HepG2 (cell line): ENCODE results near the gene CDH23. TPM values are rescaled to one million over a fixed set of nuclear protein-coding genes. Genes with fewer than 3 reads are reported as not detected.
A peak's percentile ranks its signal among the peaks of the same experiment; 100 is the strongest.

Source experiments
- AGO2 ChIP-seq: fragments of 200-400 bp; formaldehyde crosslinking; optimal IDR thresholded peaks from 2 replicates; pipeline ENCODE3; 2017; ENCODE audit warnings: mild to moderate bottlenecking, low read depth, low read length, moderate library complexity
- AKAP8 ChIP-seq: sonication (generic); formaldehyde crosslinking; IDR thresholded peaks from 2 replicates; pipeline ENCODE4 v1.5.1; 2020; ENCODE audit warnings: mild to moderate bottlenecking, missing genetic modification reagents
- BORCS8-MEF2B ChIP-seq: sonication (generic); formaldehyde crosslinking; IDR thresholded peaks from 2 replicates; pipeline ENCODE4 v1.8.0; 2022; ENCODE audit warnings: mild to moderate bottlenecking, missing genetic modification reagents
- CEBPG ChIP-seq: IDR thresholded peaks from 2 replicates; pipeline ENCODE4 v1.6.1; 2016
- KAT8 ChIP-seq: IDR thresholded peaks from 2 replicates; pipeline ENCODE4 v1.6.1; 2016; ENCODE audit warnings: missing genetic modification reagents, missing compliant biosample characterization
- MBNL3 ChIP-seq: fragments of 250-450 bp; sonication (Bioruptor Pico); conservative IDR thresholded peaks from 2 replicates; pipeline ENCODE4 v1.8.0; 2022; ENCODE audit warnings: mild to moderate bottlenecking, inconsistent platforms
- MED1 ChIP-seq: sonication (generic); formaldehyde crosslinking; IDR thresholded peaks from 2 replicates; pipeline ENCODE4 v1.4.0; 2020; ENCODE audit warnings: missing genetic modification reagents
- NCOA5 ChIP-seq: sonication (generic); formaldehyde crosslinking; IDR thresholded peaks from 2 replicates; pipeline ENCODE4 v1.4.0; 2020; ENCODE audit warnings: missing genetic modification reagents
- RXRB ChIP-seq: IDR thresholded peaks from 2 replicates; pipeline ENCODE4 v1.6.1; 2016; ENCODE audit warnings: borderline replicate concordance, missing genetic modification reagents, missing compliant biosample characterization
- SMARCE1 ChIP-seq: fragments of 450-650 bp; IDR thresholded peaks from 2 replicates; pipeline ENCODE4 v1.6.1; 2017; ENCODE audit warnings: borderline replicate concordance
- TARDBP ChIP-seq: sonication (generic); formaldehyde crosslinking; IDR thresholded peaks from 2 replicates; pipeline ENCODE4 v1.8.0; 2022; ENCODE audit warnings: mild to moderate bottlenecking, missing genetic modification reagents
- ZNF121 ChIP-seq: sonication (generic); formaldehyde crosslinking; IDR thresholded peaks from 2 replicates; pipeline ENCODE4 v1.5.0; 2020; ENCODE audit warnings: mild to moderate bottlenecking, missing genetic modification reagents
- ZNF546 ChIP-seq: sonication (generic); formaldehyde crosslinking; conservative IDR thresholded peaks from 2 replicates; pipeline ENCODE4 v1.8.1; 2023; ENCODE audit warnings: mild to moderate bottlenecking, missing genetic modification reagents
- ZNF749 ChIP-seq: sonication (generic); formaldehyde crosslinking; IDR thresholded peaks from 2 replicates; pipeline ENCODE4 v1.8.0; 2022; ENCODE audit warnings: mild to moderate bottlenecking, missing genetic modification reagents, moderate library complexity, borderline replicate concordance
- ZNF768 ChIP-seq: sonication (generic); formaldehyde crosslinking; IDR thresholded peaks from 2 replicates; pipeline ENCODE4 v1.4.0; 2020; ENCODE audit warnings: missing genetic modification reagents
- ZNF780A ChIP-seq: sonication (generic); formaldehyde crosslinking; IDR thresholded peaks from 2 replicates; pipeline ENCODE4 v1.8.0; 2022; ENCODE audit warnings: mild to moderate bottlenecking, missing genetic modification reagents, moderate library complexity
- polyA plus RNA-seq, 8 experiments: library from polyadenylated mRNA; depleted of rRNA in 3 of 8; stranded (reverse) in 7 of 8; unstranded in 1 of 8; fragments of >200 nt; fragmentation: Illumina TruSeq in 4 of 8; extraction: Trizol in 4 of 8; gene quantifications; 2 replicates each; pipeline versions ENCODE4 v1.2.1 to v1.2.3, GENCODE V29; 2011 to 2016; ENCODE audit warnings: low read depth in 4 of 8, missing spikeins in 1 of 8, mixed read lengths in 1 of 8; ENCODE audit not compliant: insufficient read depth in 1 of 8
- total RNA-seq, 5 experiments: library from RNA; depleted of rRNA; stranded (reverse); fragments of >200 nt; fragmentation: Illumina TruSeq; extraction: Trizol; gene quantifications; 2 replicates each; pipeline ENCODE4 v1.2.3, GENCODE V29; 2016; ENCODE audit warnings: low read depth in 1 of 5
- TF ChIP-seq, protein P1 (sequence below): sonication (generic); formaldehyde crosslinking; IDR thresholded peaks from 2 replicates; pipeline ENCODE4 v1.4.0; 2020; ENCODE audit warnings: missing genetic modification reagents, mild to moderate bottlenecking, borderline replicate concordance
- TF ChIP-seq, protein P2 (sequence below): sonication (generic); formaldehyde crosslinking; IDR thresholded peaks from 2 replicates; pipeline ENCODE4 v1.4.0; 2020; ENCODE audit warnings: missing genetic modification reagents, low read depth, mild to moderate bottlenecking, borderline replicate concordance
- TF ChIP-seq, protein P3 (sequence below), 2 experiments: sonication (generic) in 1 of 2; formaldehyde crosslinking in 1 of 2; IDR thresholded peaks; 2 replicates each; pipeline versions ENCODE4 v1.5.1 to v1.6.1; 2011 to 2020; ENCODE audit warnings: borderline replicate concordance in 1 of 2, low read depth in 1 of 2, low read length in 1 of 2, mild to moderate bottlenecking in 1 of 2, missing genetic modification reagents in 1 of 2, moderate library complexity in 1 of 2
- TF ChIP-seq, protein P4 (sequence below): sonication (generic); formaldehyde crosslinking; IDR thresholded peaks from 2 replicates; pipeline ENCODE4 v1.4.0; 2020; ENCODE audit warnings: missing genetic modification reagents
- TF ChIP-seq, protein P5 (sequence below): sonication (generic); formaldehyde crosslinking; IDR thresholded peaks from 2 replicates; pipeline ENCODE4 v1.5.0; 2020; ENCODE audit warnings: missing genetic modification reagents

The CDH23 gene
- total and polyA plus RNA-seq, 2 of the 13 experiments (the other 11 are each of a cell fraction or from before 2014, with no cell fraction given): 0.13 TPM; not detected in 1

DNA sequence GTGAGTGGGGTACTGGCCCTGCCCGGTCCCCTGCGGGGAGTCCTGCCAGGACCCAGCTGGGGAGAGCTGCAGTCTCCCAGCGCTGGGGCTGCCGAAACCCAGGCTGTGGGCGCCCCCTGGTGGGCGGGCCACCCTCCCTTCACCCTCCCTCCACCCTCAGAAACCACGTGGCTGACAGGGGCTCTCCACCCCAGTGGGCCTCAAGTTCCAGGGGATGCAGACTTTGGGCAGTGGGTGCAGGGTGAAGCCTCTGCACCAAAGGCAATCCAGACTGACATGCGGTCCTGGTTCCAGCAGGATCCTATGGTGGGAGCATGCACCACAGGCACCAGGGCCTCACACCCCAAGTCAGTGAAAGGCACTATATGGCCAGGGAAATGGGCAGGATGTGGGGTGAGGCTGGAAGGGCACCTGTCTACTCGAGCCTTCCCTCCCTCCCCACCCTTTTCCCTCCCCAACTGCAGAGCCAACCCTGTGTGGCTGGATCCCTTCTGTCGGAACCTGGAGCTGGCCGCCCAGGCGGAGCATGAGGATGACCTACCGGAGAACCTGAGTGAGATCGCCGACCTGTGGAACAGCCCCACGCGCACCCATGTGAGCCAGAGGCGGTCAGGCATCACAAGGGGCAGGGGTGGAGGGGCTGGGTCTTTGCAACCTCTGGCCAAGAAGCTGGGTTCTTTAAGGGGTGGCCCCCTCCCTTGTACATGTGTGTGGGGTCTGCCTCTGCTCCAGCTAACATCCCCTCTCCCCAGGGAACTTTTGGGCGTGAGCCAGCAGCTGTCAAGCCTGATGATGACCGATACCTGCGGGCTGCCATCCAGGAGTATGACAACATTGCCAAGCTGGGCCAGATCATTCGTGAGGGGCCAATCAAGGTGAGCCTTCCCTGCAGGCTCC lies 415.5 kb downstream of the CDH23 start (continued):
- TF ChIP-seq, protein P1, sequence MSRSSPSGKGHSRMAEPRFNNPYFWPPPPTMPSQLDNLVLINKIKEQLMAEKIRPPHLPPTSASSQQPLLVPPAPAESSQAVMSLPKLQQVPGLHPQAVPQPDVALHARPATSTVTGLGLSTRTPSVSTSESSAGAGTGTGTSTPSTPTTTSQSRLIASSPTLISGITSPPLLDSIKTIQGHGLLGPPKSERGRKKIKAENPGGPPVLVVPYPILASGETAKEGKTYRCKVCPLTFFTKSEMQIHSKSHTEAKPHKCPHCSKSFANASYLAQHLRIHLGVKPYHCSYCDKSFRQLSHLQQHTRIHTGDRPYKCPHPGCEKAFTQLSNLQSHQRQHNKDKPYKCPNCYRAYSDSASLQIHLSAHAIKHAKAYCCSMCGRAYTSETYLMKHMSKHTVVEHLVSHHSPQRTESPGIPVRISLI: no peak
- TF ChIP-seq AKAP8 (peak; percentile 67; the same call in 1 of the 2 replicates), CEBPG (CRISPR knock-in tag) (no peak), ZNF780A (CRISPR knock-in tag) (no peak), AGO2 (peak; percentile 80), MBNL3 (CRISPR knock-in tag) (no peak), SMARCE1 (no peak), BORCS8-MEF2B (CRISPR knock-in tag) (0 out of 2 replicates have a peak, but pooled peaks have one; percentile 58), ZNF749 (CRISPR knock-in tag) (no peak), TARDBP (CRISPR knock-in tag) (0 out of 2 replicates have a peak, but pooled peaks have one; percentile 24), KAT8 (CRISPR knock-in tag) (no peak), ZNF121 (CRISPR knock-in tag) (no peak), ZNF768 (CRISPR knock-in tag) (peak; percentile 40; the same call in 1 of the 2 replicates), RXRB (CRISPR knock-in tag) (no peak), ZNF546 (CRISPR knock-in tag) (no peak), MED1 (no peak), NCOA5 (CRISPR knock-in tag) (no peak)
- TF ChIP-seq, protein P2, sequence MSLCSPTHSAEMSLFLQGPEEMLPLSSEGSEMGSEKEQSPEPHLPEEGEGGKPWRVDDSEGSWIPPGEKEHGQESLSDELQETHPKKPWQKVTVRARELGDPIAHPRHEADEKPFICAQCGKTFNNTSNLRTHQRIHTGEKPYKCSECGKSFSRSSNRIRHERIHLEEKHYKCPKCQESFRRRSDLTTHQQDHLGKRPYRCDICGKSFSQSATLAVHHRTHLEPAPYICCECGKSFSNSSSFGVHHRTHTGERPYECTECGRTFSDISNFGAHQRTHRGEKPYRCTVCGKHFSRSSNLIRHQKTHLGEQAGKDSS (CRISPR knock-in tag): 0 out of 2 replicates have a peak, but pooled peaks have one; percentile 45
- TF ChIP-seq, protein P3, sequence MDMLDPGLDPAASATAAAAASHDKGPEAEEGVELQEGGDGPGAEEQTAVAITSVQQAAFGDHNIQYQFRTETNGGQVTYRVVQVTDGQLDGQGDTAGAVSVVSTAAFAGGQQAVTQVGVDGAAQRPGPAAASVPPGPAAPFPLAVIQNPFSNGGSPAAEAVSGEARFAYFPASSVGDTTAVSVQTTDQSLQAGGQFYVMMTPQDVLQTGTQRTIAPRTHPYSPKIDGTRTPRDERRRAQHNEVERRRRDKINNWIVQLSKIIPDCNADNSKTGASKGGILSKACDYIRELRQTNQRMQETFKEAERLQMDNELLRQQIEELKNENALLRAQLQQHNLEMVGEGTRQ (IDR thresholded peaks at IDR 0.05; ENCODE audit: low read depth, low read length): no peak
- TF ChIP-seq, protein P3 (CRISPR knock-in tag; IDR thresholded peaks at IDR 0.05; ENCODE audit: borderline replicate concordance): peak; percentile 44; the same call in 1 of the 2 replicates
- TF ChIP-seq, protein P4, sequence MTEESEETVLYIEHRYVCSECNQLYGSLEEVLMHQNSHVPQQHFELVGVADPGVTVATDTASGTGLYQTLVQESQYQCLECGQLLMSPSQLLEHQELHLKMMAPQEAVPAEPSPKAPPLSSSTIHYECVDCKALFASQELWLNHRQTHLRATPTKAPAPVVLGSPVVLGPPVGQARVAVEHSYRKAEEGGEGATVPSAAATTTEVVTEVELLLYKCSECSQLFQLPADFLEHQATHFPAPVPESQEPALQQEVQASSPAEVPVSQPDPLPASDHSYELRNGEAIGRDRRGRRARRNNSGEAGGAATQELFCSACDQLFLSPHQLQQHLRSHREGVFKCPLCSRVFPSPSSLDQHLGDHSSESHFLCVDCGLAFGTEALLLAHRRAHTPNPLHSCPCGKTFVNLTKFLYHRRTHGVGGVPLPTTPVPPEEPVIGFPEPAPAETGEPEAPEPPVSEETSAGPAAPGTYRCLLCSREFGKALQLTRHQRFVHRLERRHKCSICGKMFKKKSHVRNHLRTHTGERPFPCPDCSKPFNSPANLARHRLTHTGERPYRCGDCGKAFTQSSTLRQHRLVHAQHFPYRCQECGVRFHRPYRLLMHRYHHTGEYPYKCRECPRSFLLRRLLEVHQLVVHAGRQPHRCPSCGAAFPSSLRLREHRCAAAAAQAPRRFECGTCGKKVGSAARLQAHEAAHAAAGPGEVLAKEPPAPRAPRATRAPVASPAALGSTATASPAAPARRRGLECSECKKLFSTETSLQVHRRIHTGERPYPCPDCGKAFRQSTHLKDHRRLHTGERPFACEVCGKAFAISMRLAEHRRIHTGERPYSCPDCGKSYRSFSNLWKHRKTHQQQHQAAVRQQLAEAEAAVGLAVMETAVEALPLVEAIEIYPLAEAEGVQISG (CRISPR knock-in tag): 0 out of 2 replicates have a peak, but pooled peaks have one; percentile 6
- TF ChIP-seq, protein P5, sequence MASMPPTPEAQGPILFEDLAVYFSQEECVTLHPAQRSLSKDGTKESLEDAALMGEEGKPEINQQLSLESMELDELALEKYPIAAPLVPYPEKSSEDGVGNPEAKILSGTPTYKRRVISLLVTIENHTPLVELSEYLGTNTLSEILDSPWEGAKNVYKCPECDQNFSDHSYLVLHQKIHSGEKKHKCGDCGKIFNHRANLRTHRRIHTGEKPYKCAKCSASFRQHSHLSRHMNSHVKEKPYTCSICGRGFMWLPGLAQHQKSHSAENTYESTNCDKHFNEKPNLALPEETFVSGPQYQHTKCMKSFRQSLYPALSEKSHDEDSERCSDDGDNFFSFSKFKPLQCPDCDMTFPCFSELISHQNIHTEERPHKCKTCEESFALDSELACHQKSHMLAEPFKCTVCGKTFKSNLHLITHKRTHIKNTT (CRISPR knock-in tag): no peak
